GM18499 (cell line): Measurements from ENCODE around the gene CLCN6.

Experiments used
- ATAC-seq: cut with Tn5 transposase; IDR thresholded peaks from one replicate; pipeline ENCODE4 v1.9.1; 2021; ENCODE audit warnings: moderate number of reproducible peaks; ENCODE audit not compliant: insufficient read depth, unreplicated experiment

Gene CLCN6

DNA sequence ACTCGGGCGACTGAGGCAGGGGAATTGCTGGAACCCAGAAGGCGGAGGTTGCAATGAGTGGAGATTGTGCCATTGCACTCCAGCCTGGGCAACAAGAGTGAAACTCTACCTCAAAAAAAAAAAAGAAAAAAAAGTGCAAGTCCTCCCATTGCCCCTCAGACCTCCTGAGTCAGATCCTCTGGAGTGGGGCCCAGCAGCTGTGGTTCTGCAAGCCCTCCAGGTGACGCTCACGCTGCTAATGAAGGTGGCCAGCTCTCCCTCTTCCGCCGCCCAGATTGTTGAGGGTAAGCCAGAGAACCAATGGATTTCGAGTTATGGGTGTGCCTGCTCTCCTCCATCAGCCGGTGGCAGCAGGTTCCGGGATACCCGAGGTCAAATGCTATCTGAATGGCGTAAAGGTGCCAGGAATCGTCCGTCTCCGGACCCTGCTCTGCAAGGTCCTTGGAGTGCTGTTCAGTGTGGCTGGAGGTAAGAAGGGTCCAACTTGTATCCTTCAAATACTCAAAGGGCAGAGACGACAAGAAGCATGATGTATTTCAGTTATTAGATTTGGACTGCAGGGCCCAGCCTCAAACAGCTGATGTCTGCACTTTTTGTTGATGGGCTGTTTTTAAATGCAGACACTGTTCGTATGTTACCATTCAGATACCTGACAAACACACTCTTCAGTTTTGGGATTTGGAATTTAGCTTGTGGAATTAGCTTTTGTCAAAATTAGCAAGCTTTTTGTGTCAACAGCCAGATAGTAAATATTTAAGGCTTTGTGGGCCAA lies 17.6 kb downstream of the CLCN6 start:
- ATAC-seq = no peak

- no peak for ATAC-seq
Measured at GRCh38 chr1:11825131-11825530, 19.1 kb downstream of the CLCN6 start.

GRCh38 chr1:11826946-11827345 lies 21.0 kb downstream of the CLCN6 start:
- ATAC-seq = no peak

GRCh38 chr1:11828511-11828910 lies 22.5 kb downstream of the CLCN6 start:
- ATAC-seq = no peak

DNA sequence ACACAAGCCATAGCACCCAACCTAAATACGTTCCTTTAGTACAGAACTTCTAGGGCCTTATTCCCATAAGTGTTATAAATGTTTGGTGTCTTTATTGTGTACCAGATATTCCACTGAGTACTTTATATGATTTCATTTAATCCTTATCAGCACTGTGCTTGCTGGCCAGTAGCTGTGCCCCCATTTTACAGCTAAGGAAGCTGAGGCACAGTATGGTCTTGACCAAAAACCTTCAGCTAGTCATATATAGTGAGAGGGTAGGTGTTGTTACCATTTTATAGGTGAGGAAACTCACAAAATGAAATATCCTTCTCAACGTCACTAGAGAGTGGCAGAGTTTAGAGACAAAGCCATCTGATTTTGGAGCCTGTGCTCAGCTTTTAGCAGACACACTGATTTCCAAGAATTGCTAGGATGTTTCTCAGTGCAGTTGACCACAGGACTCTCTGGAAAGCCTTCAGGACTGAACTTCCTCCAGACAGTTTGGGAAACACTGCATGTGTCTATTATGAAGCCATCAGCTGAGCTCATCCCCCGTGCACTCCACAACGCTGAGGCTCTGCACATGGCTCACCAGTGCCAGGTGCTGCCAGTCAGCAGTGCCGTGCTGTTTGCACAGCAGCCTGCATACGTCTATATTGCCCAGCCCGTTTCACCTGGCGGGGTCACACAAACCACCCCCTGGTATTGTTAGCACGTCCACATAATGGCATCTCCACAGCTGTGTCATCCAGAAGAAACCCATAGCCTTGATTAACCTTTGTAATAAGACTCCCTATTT lies 26.1 kb downstream of the CLCN6 start:
- ATAC-seq = no peak

- ATAC-seq = no peak
Measured at GRCh38 chr1:11833497-11833896, 27.5 kb downstream of the CLCN6 start.

- no peak for ATAC-seq
Measured at GRCh38 chr1:11833900-11834299, 27.9 kb downstream of the CLCN6 start.

DNA sequence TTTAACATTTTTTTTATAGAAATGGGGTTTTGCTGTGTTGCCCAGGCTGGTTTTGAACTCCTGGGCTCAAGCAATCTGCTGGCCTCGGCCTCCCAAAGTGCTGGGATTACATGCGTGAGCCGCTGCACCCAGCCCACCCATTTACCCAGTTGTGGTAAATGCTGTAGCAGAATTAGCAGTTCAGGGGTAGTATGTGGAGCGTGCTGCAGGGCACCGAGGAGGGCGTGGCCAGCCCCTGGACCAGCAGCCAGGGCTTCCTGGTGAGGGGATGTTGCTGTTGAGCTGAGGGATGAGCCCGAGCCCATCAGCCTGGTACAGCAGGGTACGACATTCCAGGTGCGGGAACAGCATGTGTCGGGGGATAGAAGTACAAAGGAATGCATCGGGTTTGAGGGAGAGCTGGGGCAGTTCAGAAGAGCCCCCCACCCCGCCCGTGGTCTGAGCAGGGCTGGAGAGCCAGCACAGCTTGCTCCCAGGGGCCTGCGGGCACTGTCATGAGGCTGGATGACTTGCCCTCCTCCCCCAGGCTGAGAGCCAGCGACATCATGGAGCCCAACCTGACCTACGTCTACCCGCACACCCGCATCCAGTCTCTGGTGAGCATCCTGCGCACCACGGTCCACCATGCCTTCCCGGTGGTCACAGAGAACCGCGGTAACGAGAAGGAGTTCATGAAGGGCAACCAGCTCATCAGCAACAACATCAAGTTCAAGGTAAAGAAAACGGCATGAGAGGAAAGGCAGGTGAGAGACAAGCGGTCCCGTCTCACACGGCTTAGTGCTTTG lies 29.6 kb downstream of the CLCN6 start:
- no peak for ATAC-seq

- ATAC-seq = no peak
Measured at GRCh38 chr1:11836955-11837766, 31.2 kb downstream of the CLCN6 start.

GRCh38 chr1:11837767-11838348 lies 31.9 kb downstream of the CLCN6 start:
- ATAC-seq = no peak

- no peak for ATAC-seq
Measured at GRCh38 chr1:11838349-11839272, 32.6 kb downstream of the CLCN6 start.

DNA sequence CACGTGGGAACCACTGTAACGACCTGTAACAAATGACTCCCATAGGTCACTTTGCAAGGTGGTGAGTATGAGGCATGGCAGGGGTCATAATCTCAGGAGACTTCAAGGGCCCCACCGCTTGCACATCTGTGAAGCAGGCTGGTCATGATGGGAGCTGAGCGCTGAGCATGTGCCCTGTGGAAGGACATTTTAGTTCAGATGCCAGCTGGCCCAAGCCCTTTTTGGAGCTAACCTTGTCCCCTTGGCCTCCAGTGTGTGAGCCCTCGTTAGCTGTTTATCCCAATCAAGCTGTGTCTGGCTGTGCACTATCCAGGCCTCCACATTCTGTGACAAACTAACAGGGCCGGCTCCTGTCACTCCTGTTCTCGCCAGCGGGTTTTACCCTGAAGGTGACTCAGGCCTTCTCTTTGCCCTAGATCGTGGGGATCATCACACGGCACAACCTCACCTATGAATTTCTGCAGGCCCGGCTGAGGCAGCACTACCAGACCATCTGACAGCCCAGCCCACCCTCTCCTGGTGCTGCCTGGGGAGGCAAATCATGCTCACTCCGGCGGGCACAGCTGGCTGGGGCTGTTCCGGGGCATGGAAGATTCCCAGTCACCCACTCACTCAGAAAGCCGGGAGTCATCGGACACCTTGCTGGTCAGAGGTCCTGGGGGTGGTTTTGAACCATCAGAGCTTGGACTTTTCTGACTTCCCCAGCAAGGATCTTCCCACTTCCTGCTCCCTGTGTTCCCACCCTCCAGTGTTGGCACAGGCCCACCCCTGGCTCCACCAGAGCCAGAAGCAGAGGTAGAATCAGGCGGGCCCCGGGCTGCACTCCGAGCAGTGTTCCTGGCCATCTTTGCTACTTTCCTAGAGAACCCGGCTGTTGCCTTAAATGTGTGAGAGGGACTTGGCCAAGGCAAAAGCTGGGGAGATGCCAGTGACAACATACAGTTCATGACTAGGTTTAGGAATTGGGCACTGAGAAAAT lies 34.0 kb downstream of the CLCN6 start:
- ATAC-seq = no peak

- ATAC-seq = no peak
Measured at GRCh38 chr1:11841245-11842153, 35.5 kb downstream of the CLCN6 start.

- ATAC-seq = no peak
Measured at GRCh38 chr1:11842154-11843041, 36.4 kb downstream of the CLCN6 start.

- no peak for ATAC-seq
Measured at GRCh38 chr1:11845641-11846335, 39.8 kb downstream of the CLCN6 start.
